ENCODE measurements around the gene PRKG1.

The PRKG1 gene

GRCh38 chr10:51117053-51117660 lies 42.9 kb downstream of the PRKG1 start:
- H3K9me3 ChIP-seq (ENCODE audit: insufficient read depth, low read depth, low read length), result no peaks in the 10 kb centered on the region
- H3K4me3 ChIP-seq (ENCODE audit: low read length), result no peak overlapping the region
- no peaks in the 10 kb centered on the region for H3K36me3 ChIP-seq (ENCODE audit: insufficient read depth, low read length)
- no peaks in the 10 kb centered on the region for H3K27me3 ChIP-seq (ENCODE audit: insufficient read depth, low read length)
- WGBS, result 89% methylated on average over 3 of the region's 3 CpGs
- H3K27ac ChIP-seq (ENCODE audit: low read depth, low read length), result no peak overlapping the region
- H3K4me1 ChIP-seq (ENCODE audit: insufficient read depth, low read length), result no peaks in the 10 kb centered on the region
- H3K9ac ChIP-seq (ENCODE audit: low read depth, low read length), result no peak overlapping the region

- no peak overlapping the region for H3K9ac ChIP-seq (ENCODE audit: low read depth, low read length)
- H3K27me3 ChIP-seq (ENCODE audit: insufficient read depth, low read length), result no peaks in the 10 kb centered on the region
- no peaks in the 10 kb centered on the region for H3K4me1 ChIP-seq (ENCODE audit: insufficient read depth, low read length)
- no peaks in the 10 kb centered on the region for H3K9me3 ChIP-seq (ENCODE audit: insufficient read depth, low read depth, low read length)
- H3K27ac ChIP-seq (ENCODE audit: low read depth, low read length), result no peak overlapping the region
- H3K36me3 ChIP-seq (ENCODE audit: insufficient read depth, low read length), result no peaks in the 10 kb centered on the region
- WGBS, result 83% methylated on average over 1 of the region's 1 CpG
- H3K4me3 ChIP-seq (ENCODE audit: low read length), result no peak overlapping the region
Measured at GRCh38 chr10:51117794-51118193, 43.5 kb downstream of the PRKG1 start.

- H3K9ac ChIP-seq (ENCODE audit: low read depth, low read length), result no peak overlapping the region
- no peaks in the 10 kb centered on the region for H3K9me3 ChIP-seq (ENCODE audit: insufficient read depth, low read depth, low read length)
- H3K27ac ChIP-seq (ENCODE audit: low read depth, low read length), result no peak overlapping the region
Measured at GRCh38 chr10:51119441-51119840, 45.2 kb downstream of the PRKG1 start.

GRCh38 chr10:51121861-51122260 lies 47.6 kb downstream of the PRKG1 start:
- H3K4me3 ChIP-seq (ENCODE audit: low read length), result no peak overlapping the region
- H3K9ac ChIP-seq (ENCODE audit: low read depth, low read length), result no peak overlapping the region
- no peak overlapping the region for H3K27ac ChIP-seq (ENCODE audit: low read depth, low read length)
- H3K36me3 ChIP-seq (ENCODE audit: insufficient read depth, low read length), result no peaks in the 10 kb centered on the region
- WGBS, result 96% methylated on average over 4 of the region's 4 CpGs
- H3K4me1 ChIP-seq (ENCODE audit: insufficient read depth, low read length), result no peaks in the 10 kb centered on the region
- H3K9me3 ChIP-seq (ENCODE audit: insufficient read depth, low read depth, low read length), result no peaks in the 10 kb centered on the region
- no peaks in the 10 kb centered on the region for H3K27me3 ChIP-seq (ENCODE audit: insufficient read depth, low read length)

More at GRCh38 chr10:51119441-51119840, 45.2 kb downstream of the PRKG1 start:
- no CpG with 5 or more reads among the region's 1 CpG for WGBS
- Histone ChIP-seq H3K27me3 (ENCODE audit: insufficient read depth, low read length) (no peaks in the 10 kb centered on the region), H3K4me1 (ENCODE audit: insufficient read depth, low read length) (no peaks in the 10 kb centered on the region), H3K4me3 (ENCODE audit: low read length) (no peak overlapping the region), H3K36me3 (ENCODE audit: insufficient read depth, low read length) (no peaks in the 10 kb centered on the region)

GRCh38 chr10:51124852-51125251 lies 50.6 kb downstream of the PRKG1 start:
- no peak overlapping the region for H3K9ac ChIP-seq (ENCODE audit: low read depth, low read length)
- H3K9me3 ChIP-seq (ENCODE audit: insufficient read depth, low read depth, low read length), result no peaks in the 10 kb centered on the region
- no peak overlapping the region for H3K27ac ChIP-seq (ENCODE audit: low read depth, low read length)
- 97% methylated on average over 1 of the region's 1 CpG for WGBS
- H3K4me1 ChIP-seq (ENCODE audit: insufficient read depth, low read length), result no peaks in the 10 kb centered on the region
- H3K4me3 ChIP-seq (ENCODE audit: low read length), result no peak overlapping the region
- no peaks in the 10 kb centered on the region for H3K27me3 ChIP-seq (ENCODE audit: insufficient read depth, low read length)
- no peaks in the 10 kb centered on the region for H3K36me3 ChIP-seq (ENCODE audit: insufficient read depth, low read length)

- no peaks in the 10 kb centered on the region for H3K4me1 ChIP-seq (ENCODE audit: insufficient read depth, low read length)
- H3K36me3 ChIP-seq (ENCODE audit: insufficient read depth, low read length), result no peaks in the 10 kb centered on the region
- H3K27ac ChIP-seq (ENCODE audit: low read depth, low read length), result no peak overlapping the region
- WGBS, result 100% methylated on average over 1 of the region's 2 CpGs
- H3K9ac ChIP-seq (ENCODE audit: low read depth, low read length), result no peak overlapping the region
- no peaks in the 10 kb centered on the region for H3K27me3 ChIP-seq (ENCODE audit: insufficient read depth, low read length)
- H3K4me3 ChIP-seq (ENCODE audit: low read length), result no peak overlapping the region
- no peaks in the 10 kb centered on the region for H3K9me3 ChIP-seq (ENCODE audit: insufficient read depth, low read depth, low read length)
Measured at GRCh38 chr10:51125518-51125917, 51.2 kb downstream of the PRKG1 start.

- WGBS, result 88% methylated on average over 2 of the region's 2 CpGs
- Histone ChIP-seq H3K9ac (ENCODE audit: low read depth, low read length) (no peak overlapping the region), H3K27ac (ENCODE audit: low read depth, low read length) (no peak overlapping the region)
Measured at GRCh38 chr10:51129946-51130544, 55.8 kb downstream of the PRKG1 start.

GRCh38 chr10:51137756-51138529 lies 63.7 kb downstream of the PRKG1 start:
- Histone ChIP-seq H3K9me3 (ENCODE audit: insufficient read depth, low read depth, low read length) (no peaks in the 10 kb centered on the region), H3K4me1 (ENCODE audit: insufficient read depth, low read length) (peaks cover 8% of the 10 kb centered on the region), H3K9ac (ENCODE audit: low read depth, low read length) (no peak overlapping the region), H3K36me3 (ENCODE audit: insufficient read depth, low read length) (no peaks in the 10 kb centered on the region), H3K4me3 (ENCODE audit: low read length) (no peak overlapping the region), H3K27me3 (ENCODE audit: insufficient read depth, low read length) (no peaks in the 10 kb centered on the region), H3K27ac (ENCODE audit: low read depth, low read length) (no peak overlapping the region)
- 98% methylated on average over 2 of the region's 2 CpGs for WGBS

More at GRCh38 chr10:51129946-51130544, 55.8 kb downstream of the PRKG1 start:
- Histone ChIP-seq H3K9me3 (ENCODE audit: insufficient read depth, low read depth, low read length) (no peaks in the 10 kb centered on the region), H3K4me3 (ENCODE audit: low read length) (no peak overlapping the region), H3K27me3 (ENCODE audit: insufficient read depth, low read length) (no peaks in the 10 kb centered on the region), H3K36me3 (ENCODE audit: insufficient read depth, low read length) (no peaks in the 10 kb centered on the region), H3K4me1 (ENCODE audit: insufficient read depth, low read length) (no peaks in the 10 kb centered on the region)

- no peak overlapping the region for H3K27ac ChIP-seq (ENCODE audit: low read depth, low read length)
- peaks cover 8% of the 10 kb centered on the region for H3K4me1 ChIP-seq (ENCODE audit: insufficient read depth, low read length)
- 100% methylated on average over 1 of the region's 1 CpG for WGBS
- H3K36me3 ChIP-seq (ENCODE audit: insufficient read depth, low read length), result no peaks in the 10 kb centered on the region
- no peak overlapping the region for H3K9ac ChIP-seq (ENCODE audit: low read depth, low read length)
- no peak overlapping the region for H3K4me3 ChIP-seq (ENCODE audit: low read length)
- no peaks in the 10 kb centered on the region for H3K9me3 ChIP-seq (ENCODE audit: insufficient read depth, low read depth, low read length)
- no peaks in the 10 kb centered on the region for H3K27me3 ChIP-seq (ENCODE audit: insufficient read depth, low read length)
Measured at GRCh38 chr10:51139176-51139575, 64.9 kb downstream of the PRKG1 start.

- H3K36me3 ChIP-seq (ENCODE audit: insufficient read depth, low read length), result no peaks in the 10 kb centered on the region
- WGBS, result 82% methylated on average over 2 of the region's 2 CpGs
- no peak overlapping the region for H3K27ac ChIP-seq (ENCODE audit: low read depth, low read length)
- H3K9me3 ChIP-seq (ENCODE audit: insufficient read depth, low read depth, low read length), result no peaks in the 10 kb centered on the region
- no peak overlapping the region for H3K9ac ChIP-seq (ENCODE audit: low read depth, low read length)
- no peak overlapping the region for H3K4me3 ChIP-seq (ENCODE audit: low read length)
- 0 out of 2 replicates have a peak, but pooled peaks cover 4% of the 10 kb centered on the region for H3K4me1 ChIP-seq (ENCODE audit: insufficient read depth, low read length)
- no peaks in the 10 kb centered on the region for H3K27me3 ChIP-seq (ENCODE audit: insufficient read depth, low read length)
Measured at GRCh38 chr10:51141010-51141409, 66.7 kb downstream of the PRKG1 start.

- Histone ChIP-seq H3K4me1 (ENCODE audit: insufficient read depth, low read length) (0 out of 2 replicates have a peak, but pooled peaks cover 4% of the 10 kb centered on the region), H3K36me3 (ENCODE audit: insufficient read depth, low read length) (no peaks in the 10 kb centered on the region), H3K9me3 (ENCODE audit: insufficient read depth, low read depth, low read length) (no peaks in the 10 kb centered on the region), H3K4me3 (ENCODE audit: low read length) (no peak overlapping the region), H3K27me3 (ENCODE audit: insufficient read depth, low read length) (no peaks in the 10 kb centered on the region), H3K27ac (ENCODE audit: low read depth, low read length) (no peak overlapping the region), H3K9ac (ENCODE audit: low read depth, low read length) (no peak overlapping the region)
- WGBS, result 98% methylated on average over 1 of the region's 1 CpG
Measured at GRCh38 chr10:51144161-51144781, 70.0 kb downstream of the PRKG1 start.

Measured in HUES64 (cell line).